C4-2B (cell line): ENCODE results near the gene SURF6.
"Not testable (repeated sequence)": the region's sequence is repeated elsewhere in the genome, so short reads cannot be mapped to it uniquely, and the experiment has no call there.

Experiments
- H3K27ac ChIP-seq: fragments of 450-650 bp; 2 replicates; pipeline ENCODE4 v1.5.1; 2017
- CTCF ChIP-seq: fragments of 450-650 bp; conservative IDR thresholded peaks from 2 replicates; pipeline ENCODE4 v1.5.1; 2017; ENCODE audit warnings: mild to moderate bottlenecking
- ZFX ChIP-seq: fragments of 450-650 bp; IDR thresholded peaks from 2 replicates; pipeline ENCODE4 v1.6.1; 2017

Gene SURF6

GRCh38 chr9:133331641-133332380 is 4.2 kb downstream of the SURF6 start:
- TF ChIP-seq CTCF (no peak), ZFX (no peak)

GRCh38 chr9:133331221-133331620 is 4.8 kb downstream of the SURF6 start:
- TF ChIP-seq ZFX, result no peak
- TF ChIP-seq CTCF, result no peak
- no peak overlapping the region for H3K27ac ChIP-seq

More at GRCh38 chr9:133331641-133332380, 4.2 kb downstream of the SURF6 start:
- no peak overlapping the region for H3K27ac ChIP-seq

- not testable (repeated sequence) for H3K27ac ChIP-seq
- TF ChIP-seq CTCF, result peak; percentile 91
Measured at GRCh38 chr9:133329306-133330156, 6.5 kb downstream of the SURF6 start.

- no peak for TF ChIP-seq CTCF
- no peak for TF ChIP-seq ZFX
- no peak overlapping the region for H3K27ac ChIP-seq
Measured at GRCh38 chr9:133327834-133328484, 8.0 kb downstream of the SURF6 start.

- not testable (repeated sequence) for H3K27ac ChIP-seq
Measured at GRCh38 chr9:133327021-133327420, 9.0 kb downstream of the SURF6 start.

GRCh38 chr9:133323991-133324703 is 11.8 kb downstream of the SURF6 start:
- TF ChIP-seq CTCF (no peak), ZFX (no peak)
- no peak overlapping the region for H3K27ac ChIP-seq

GRCh38 chr9:133323211-133323610 is 12.8 kb downstream of the SURF6 start:
- H3K27ac ChIP-seq, result no peak overlapping the region
- TF ChIP-seq CTCF, result no peak
- TF ChIP-seq ZFX, result no peak
